Activated CD4-positive, alpha-beta T cell treated with anti-CD3 and anti-CD28 coated beads for 24 hours (primary cell): Measurements from ENCODE around the gene PAN3.
A peak's percentile ranks its signal among the peaks of the same experiment; 100 is the strongest.

Source experiments
- DNase-seq, 2 donors: peaks; one replicate each; pipeline ENCODE4 v3.0.0-alpha.2; 2020; ENCODE audit warnings: low read depth in 2 of 2

The PAN3 gene

GRCh38 chr13:28301839-28302238, 163.5 kb downstream of the PAN3 start:
- DNase-seq, result no peak

GRCh38 chr13:28306325-28306724, 168.0 kb downstream of the PAN3 start:
- DNase-seq, result no peak

DNA sequence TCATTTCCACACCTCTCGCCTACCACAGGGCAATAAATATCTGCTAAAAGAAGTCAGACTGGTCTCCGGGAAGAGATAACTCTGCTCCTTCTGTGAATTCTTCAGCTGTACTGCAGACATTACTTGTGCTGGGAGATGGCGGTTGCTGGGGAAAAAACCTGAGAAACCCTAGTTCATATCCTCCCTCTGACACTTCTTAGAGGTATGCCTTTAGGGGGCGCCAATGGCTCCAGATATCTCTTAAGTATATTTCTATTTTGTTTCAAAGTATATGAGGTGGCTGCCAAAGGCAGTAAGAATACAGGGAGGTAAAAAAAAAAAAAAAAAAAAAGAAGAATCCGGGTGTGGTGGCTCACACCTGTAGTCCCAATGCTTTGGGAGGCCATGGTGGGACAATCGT, 175.2 kb downstream of the PAN3 start:
- no peak for DNase-seq

DNA sequence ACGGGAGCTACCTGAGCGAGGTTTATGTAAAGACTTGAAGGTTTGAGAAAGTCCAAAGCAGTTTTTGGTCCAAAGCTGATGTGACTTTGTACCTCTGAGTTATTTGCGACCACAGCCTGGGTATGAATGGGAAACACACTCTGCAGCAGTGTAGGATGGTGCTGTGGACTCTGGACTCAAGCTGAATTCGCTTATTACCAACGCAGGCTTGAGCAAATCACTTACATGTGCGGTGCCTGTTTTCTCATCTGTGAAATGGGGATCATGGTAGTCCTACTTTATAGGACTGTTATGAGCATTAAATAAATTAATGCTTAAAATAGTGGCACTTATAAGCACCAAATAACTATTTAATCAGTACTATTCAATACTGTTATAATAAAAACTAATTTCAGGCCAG, 176.5 kb downstream of the PAN3 start:
- no peak for DNase-seq

- no peak for DNase-seq
Measured at GRCh38 chr13:28316129-28316528, 177.8 kb downstream of the PAN3 start.

- no peak for DNase-seq
Measured at GRCh38 chr13:28316836-28317235, 178.5 kb downstream of the PAN3 start.

- DNase-seq, result no peak
Measured at GRCh38 chr13:28318496-28318895, 180.2 kb downstream of the PAN3 start.

- no peak for DNase-seq
Measured at GRCh38 chr13:28319528-28319927, 181.2 kb downstream of the PAN3 start.

DNA sequence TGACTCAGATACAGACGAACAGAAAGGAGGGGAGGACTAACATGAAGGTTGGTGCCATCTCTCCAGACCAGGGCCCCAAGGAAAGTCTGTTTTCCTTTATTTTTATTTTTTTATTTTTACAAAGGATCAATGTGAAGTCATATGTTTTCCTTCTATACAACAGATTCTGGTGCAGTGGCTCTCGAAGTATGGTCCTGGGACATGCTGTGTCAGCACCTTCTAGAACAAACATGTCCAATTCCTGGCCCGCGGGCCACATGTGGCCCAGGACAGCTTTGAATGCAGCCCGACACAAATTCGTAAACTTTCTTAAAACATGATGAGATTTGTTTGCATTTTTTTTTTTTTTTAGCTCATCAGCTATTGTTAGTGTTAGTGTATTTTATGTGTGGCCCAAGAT, 181.9 kb downstream of the PAN3 start:
- no peak for DNase-seq

DNA sequence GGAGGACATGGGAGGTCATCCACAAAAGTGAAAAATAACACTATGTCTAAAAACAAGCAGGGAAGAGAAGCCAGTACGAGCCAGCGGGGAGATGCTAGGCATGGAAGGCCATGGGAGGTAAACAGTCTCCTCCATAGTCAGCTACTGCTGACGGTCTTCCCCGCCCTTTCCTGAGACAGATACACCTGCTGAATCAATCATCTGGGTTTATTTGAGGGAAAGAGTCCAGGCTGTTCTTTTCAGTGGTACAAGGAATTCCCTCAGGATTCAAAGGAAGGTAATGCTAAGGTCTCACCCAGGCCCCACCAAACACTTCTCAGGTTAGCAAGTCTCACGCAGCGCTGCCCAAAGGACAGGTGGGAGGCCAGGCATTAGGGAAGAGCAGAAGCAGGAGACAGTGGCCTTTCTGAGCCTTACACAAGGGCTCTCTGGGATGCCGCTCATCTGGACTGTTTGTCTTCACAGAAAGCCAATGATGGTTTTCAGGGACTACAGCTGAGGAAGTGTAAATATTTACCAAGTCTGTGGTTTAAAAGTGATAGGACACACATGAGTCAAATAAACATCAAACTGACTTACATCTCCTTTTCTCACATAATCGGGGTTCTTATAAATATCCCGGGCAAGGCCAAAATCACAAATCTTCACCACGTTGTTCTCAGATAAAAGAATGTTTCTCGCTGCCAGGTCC, 182.7 kb downstream of the PAN3 start:
- no peak for DNase-seq

GRCh38 chr13:28321756-28322155, 183.4 kb downstream of the PAN3 start:
- no peak for DNase-seq

GRCh38 chr13:28322256-28322905, 184.0 kb downstream of the PAN3 start:
- no peak for DNase-seq

- peak; percentile 37 to 50 for DNase-seq
Measured at GRCh38 chr13:28324181-28324789, 185.9 kb downstream of the PAN3 start.

DNA sequence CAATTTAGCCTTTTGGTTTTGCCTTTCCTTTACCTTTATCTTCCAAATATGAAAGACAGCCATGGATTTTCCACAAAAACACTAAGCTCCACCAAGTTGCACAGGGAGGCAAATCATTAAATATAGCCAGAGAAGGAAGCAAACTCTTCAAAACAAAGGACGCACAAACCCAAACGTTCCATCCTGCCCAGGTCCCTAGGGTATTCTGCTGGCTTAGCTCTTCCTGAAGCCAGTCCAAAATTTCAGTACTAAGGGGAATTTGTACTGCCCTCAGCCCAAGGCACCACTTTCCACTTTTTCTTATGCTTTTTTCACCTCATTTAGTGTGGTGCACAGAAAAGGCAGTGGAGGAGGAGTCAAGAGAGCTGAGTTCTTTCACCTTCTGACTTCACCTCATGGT, 186.7 kb downstream of the PAN3 start:
- DNase-seq, result no peak

DNA sequence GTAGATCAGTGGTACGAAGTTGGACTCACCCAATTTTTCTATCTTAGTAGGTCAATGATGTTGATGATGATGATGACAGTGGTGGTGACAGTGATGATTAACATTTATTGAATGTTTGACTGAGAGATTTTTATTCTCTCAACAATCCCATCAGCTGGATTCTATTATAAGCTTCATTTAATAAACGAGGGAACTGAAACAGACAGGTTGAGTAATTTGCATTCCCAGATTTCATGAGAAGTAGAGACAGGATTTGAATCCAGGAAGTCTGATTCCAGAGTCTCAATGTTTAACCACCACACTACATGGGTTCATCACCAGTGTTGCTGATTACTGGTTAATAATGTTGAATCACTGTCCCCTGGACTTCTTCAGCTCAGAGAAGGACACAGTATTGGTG, 187.7 kb downstream of the PAN3 start:
- no peak for DNase-seq

DNA sequence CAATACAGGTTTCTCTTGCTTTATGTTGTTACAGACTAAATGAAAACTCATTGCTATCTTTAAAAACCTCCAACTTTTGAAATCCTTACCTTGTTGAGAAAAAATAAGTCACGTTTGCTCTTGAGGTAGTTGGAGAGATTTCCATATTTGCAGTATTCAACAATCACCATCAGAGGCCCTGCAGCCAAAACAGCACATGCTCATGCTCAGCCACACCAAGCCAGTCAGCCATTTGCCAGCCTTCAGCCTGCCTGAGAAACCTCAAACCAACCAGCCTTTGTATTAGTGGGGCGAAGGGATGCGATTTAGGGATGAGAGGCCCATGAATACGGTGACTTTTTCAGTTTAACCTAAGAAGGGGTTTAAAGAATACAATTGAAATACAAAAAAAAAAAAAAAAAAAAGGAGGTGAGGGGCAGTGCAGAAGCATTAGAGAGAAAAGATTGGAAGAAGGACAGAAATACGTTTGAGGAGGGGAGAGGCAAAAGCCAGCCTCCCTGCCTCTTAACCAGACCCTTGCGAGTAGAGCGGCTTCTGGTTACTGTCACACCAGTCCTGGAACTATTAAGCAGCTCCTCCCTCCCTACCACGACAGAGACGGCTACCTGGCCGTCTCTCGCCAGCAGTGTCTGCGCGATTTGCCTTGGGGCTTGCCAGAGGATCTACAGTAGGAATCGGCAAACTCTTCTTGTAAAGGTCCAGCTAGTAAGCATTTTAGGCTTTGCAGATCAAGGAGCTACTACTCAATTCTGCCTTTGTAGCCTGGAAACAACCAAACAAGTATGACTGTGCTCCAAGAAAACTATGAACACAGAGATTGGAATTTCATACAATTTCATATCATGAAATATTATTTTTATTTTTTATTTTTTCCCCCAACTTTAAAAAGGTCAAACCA, 189.3 kb downstream of the PAN3 start:
- no peak for DNase-seq

DNA sequence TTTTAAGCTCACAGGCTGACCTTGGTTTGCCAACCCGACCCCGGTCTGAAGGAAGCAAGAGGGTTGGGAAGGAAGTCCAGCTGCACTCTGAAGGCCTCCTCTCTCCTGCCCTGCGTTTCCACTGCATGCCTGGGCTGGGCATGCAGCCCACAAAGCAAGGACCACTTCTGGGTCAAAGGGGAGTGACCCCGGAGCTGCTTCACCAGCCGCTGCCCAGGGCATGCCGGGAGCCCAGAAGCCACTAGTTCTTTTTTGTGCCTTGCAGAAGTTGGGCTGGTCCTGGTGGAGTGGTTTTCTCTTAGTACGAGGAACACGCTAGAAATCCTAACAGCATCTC, 189.9 kb downstream of the PAN3 start:
- DNase-seq, result no peak

GRCh38 chr13:28329395-28330158, 191.2 kb downstream of the PAN3 start:
- no peak for DNase-seq

- no peak for DNase-seq
Measured at GRCh38 chr13:28333204-28333881, 195.0 kb downstream of the PAN3 start.

GRCh38 chr13:28336193-28336657, 197.9 kb downstream of the PAN3 start:
- DNase-seq, result no peak
